Astrocyte (in vitro differentiated cells and primary cell): ENCODE data around the gene RBM20. TPM values are rescaled to one million over a fixed set of nuclear protein-coding genes. Genes with fewer than 3 reads are reported as not detected.

Experiments
- DNase-seq: peaks from one replicate; pipeline ENCODE4 v3.0.0-alpha.2; 2010; ENCODE audit warnings: low read depth
- FAIRE-seq: peaks from 2 replicates; lab custom pipeline; 2011; peaks lifted over from hg19 to GRCh38; lab: Jason Lieb, UNC
- H2AFZ ChIP-seq: 2 replicates; pipeline ENCODE4 v1.6.0; 2012; ENCODE audit warnings: low read depth, low read length, inconsistent platforms
- H3K27ac ChIP-seq: 2 replicates; pipeline ENCODE4 v1.5.1; 2011; ENCODE audit warnings: low read depth, low read length, inconsistent platforms
- H3K27me3 ChIP-seq: 2 replicates; pipeline ENCODE4 v1.6.0; 2011; ENCODE audit warnings: low read length, inconsistent platforms; ENCODE audit not compliant: insufficient read depth
- H3K36me3 ChIP-seq: 2 replicates; pipeline ENCODE4 v1.5.1; 2011; ENCODE audit warnings: low read length, inconsistent platforms; ENCODE audit not compliant: insufficient read depth
- H3K4me1 ChIP-seq: 2 replicates; pipeline ENCODE4 v1.5.1; 2011; ENCODE audit warnings: low read length, inconsistent platforms; ENCODE audit not compliant: insufficient read depth
- H3K4me2 ChIP-seq: 2 replicates; pipeline ENCODE4 v1.6.0; 2012; ENCODE audit warnings: low read length, inconsistent platforms
- H3K4me3 ChIP-seq: 2 replicates; pipeline ENCODE4 v1.5.1; 2011; ENCODE audit warnings: low read depth, mild to moderate bottlenecking, low read length, inconsistent platforms; ENCODE audit not compliant: insufficient read depth
- H3K79me2 ChIP-seq: 2 replicates; pipeline ENCODE4 v1.6.0; 2012; ENCODE audit warnings: mild to moderate bottlenecking, low read length, inconsistent platforms; ENCODE audit not compliant: insufficient read depth
- H3K9ac ChIP-seq: 2 replicates; pipeline ENCODE4 v1.6.0; 2012; ENCODE audit warnings: mild to moderate bottlenecking, low read length, inconsistent platforms
- H3K9me3 ChIP-seq: 2 replicates; pipeline ENCODE4 v1.5.1; 2012; ENCODE audit warnings: low read depth, mild to moderate bottlenecking, low read length, inconsistent platforms; ENCODE audit not compliant: insufficient read depth
- H4K20me1 ChIP-seq: 2 replicates; pipeline ENCODE4 v1.6.0; 2012; ENCODE audit warnings: low read length, inconsistent platforms; ENCODE audit not compliant: insufficient read depth
- H3K27ac Mint-ChIP-seq: one replicate; pipeline ENCODE4 v1.8.0; 2021; ENCODE audit warnings: mild to moderate bottlenecking, mixed read lengths; ENCODE audit not compliant: unreplicated experiment
- H3K27me3 Mint-ChIP-seq: one replicate; pipeline ENCODE4 v1.8.0; 2021; ENCODE audit warnings: low read depth, mixed read lengths; ENCODE audit not compliant: unreplicated experiment
- H3K36me3 Mint-ChIP-seq: one replicate; pipeline ENCODE4 v1.8.0; 2021; ENCODE audit warnings: low read depth, mixed read lengths; ENCODE audit not compliant: unreplicated experiment
- H3K4me1 Mint-ChIP-seq: one replicate; pipeline ENCODE4 v1.8.0; 2021; ENCODE audit warnings: low read depth, mixed read lengths; ENCODE audit not compliant: unreplicated experiment
- H3K4me3 Mint-ChIP-seq: one replicate; pipeline ENCODE4 v1.8.0; 2021; ENCODE audit warnings: mild to moderate bottlenecking, moderate library complexity, mixed read lengths; ENCODE audit not compliant: unreplicated experiment
- H3K9me3 Mint-ChIP-seq: one replicate; pipeline ENCODE4 v1.8.0; 2021; ENCODE audit warnings: mild to moderate bottlenecking, mixed read lengths; ENCODE audit not compliant: unreplicated experiment
- EZH2 ChIP-seq: IDR thresholded peaks from 2 replicates; pipeline ENCODE4 v1.6.1; 2012; ENCODE audit warnings: mild to moderate bottlenecking, low read length, inconsistent platforms; ENCODE audit not compliant: insufficient read depth
- total RNA-seq: library from RNA; stranded (reverse); gene quantifications from 2 replicates; pipeline ENCODE4 v1.2.1, GENCODE V29; 2021
- TF ChIP-seq, protein P1 (sequence below): IDR thresholded peaks from 2 replicates; pipeline ENCODE4 v1.5.1; 2011; ENCODE audit warnings: low read depth, mild to moderate bottlenecking, inconsistent platforms, low read length, moderate library complexity; ENCODE audit not compliant: insufficient read depth

The RBM20 gene
- total RNA-seq, 1 donor from 2014 or later: 1.5 TPM

DNA sequence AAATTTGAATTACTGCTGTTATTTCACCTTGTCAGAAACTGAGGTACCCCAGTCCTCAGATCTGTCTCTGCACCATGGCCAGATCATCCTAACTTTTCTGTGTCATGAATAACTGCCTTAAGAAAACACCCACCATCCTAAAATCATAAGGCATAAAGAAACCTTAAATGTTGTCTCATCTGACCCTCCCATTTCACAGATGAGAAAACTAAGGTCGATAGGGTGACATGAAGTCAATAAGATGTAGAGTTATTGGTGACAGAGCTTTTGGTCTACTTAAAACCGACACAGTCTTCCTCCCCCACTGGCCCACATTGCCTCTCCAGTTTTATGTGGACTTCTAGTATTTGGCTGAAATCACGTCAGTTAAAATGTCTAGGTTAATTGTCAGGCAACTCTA lies 126.1 kb downstream of the RBM20 start:
- no peak overlapping the region for H3K4me2 ChIP-seq
- H3K4me1 ChIP-seq: peaks cover 10% of the 10 kb centered on the region
- no peaks in the 10 kb centered on the region for H3K27me3 ChIP-seq
- H3K27me3 Mint-ChIP-seq: no peaks in the 10 kb centered on the region
- no peak overlapping the region for H3K9ac ChIP-seq
- H3K36me3 Mint-ChIP-seq: no peaks in the 10 kb centered on the region
- DNase-seq (no peak), FAIRE-seq (no peak)
- peaks cover 2% of the 10 kb centered on the region for H3K9me3 Mint-ChIP-seq
- no peak overlapping the region for H2AFZ ChIP-seq
- H3K4me3 ChIP-seq: no peak overlapping the region
- no peak overlapping the region for H3K27ac Mint-ChIP-seq
- no peaks in the 10 kb centered on the region for H3K9me3 ChIP-seq
- H3K36me3 ChIP-seq: no peaks in the 10 kb centered on the region
- H3K4me3 Mint-ChIP-seq: no peak overlapping the region
- H3K27ac ChIP-seq: no peak overlapping the region
- no peaks in the 10 kb centered on the region for H3K79me2 ChIP-seq
- H3K4me1 Mint-ChIP-seq: peaks cover 19% of the 10 kb centered on the region
- TF ChIP-seq, protein P1, sequence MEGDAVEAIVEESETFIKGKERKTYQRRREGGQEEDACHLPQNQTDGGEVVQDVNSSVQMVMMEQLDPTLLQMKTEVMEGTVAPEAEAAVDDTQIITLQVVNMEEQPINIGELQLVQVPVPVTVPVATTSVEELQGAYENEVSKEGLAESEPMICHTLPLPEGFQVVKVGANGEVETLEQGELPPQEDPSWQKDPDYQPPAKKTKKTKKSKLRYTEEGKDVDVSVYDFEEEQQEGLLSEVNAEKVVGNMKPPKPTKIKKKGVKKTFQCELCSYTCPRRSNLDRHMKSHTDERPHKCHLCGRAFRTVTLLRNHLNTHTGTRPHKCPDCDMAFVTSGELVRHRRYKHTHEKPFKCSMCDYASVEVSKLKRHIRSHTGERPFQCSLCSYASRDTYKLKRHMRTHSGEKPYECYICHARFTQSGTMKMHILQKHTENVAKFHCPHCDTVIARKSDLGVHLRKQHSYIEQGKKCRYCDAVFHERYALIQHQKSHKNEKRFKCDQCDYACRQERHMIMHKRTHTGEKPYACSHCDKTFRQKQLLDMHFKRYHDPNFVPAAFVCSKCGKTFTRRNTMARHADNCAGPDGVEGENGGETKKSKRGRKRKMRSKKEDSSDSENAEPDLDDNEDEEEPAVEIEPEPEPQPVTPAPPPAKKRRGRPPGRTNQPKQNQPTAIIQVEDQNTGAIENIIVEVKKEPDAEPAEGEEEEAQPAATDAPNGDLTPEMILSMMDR: no peak
- no peak for TF ChIP-seq EZH2
- no peaks in the 10 kb centered on the region for H4K20me1 ChIP-seq

DNA sequence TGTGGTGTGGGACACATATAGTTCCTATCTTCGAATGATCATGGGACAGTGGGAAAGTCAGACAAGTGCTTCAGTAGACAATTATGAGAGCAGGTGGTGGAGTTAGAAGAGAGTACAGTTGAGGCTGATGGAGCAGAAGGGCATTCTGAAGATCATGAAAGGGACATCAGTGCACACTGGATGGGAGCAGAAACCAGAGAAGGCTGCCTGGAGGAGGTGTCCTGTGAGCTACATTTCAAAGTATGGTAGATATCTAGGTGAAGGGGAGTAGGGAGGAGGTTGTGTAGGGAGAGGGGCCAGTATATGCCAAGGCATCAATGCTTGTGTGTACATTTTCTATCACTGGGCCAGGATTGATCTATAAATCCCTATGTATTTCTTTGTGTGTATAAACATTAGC lies 127.3 kb downstream of the RBM20 start:
- TF ChIP-seq, protein P1: no peak
- no peak for TF ChIP-seq EZH2
- peaks cover 2% of the 10 kb centered on the region for H3K9me3 Mint-ChIP-seq
- no peaks in the 10 kb centered on the region for H3K9me3 ChIP-seq
- H3K9ac ChIP-seq: no peak overlapping the region
- no peaks in the 10 kb centered on the region for H3K27me3 Mint-ChIP-seq
- no peaks in the 10 kb centered on the region for H3K36me3 ChIP-seq
- peaks cover 10% of the 10 kb centered on the region for H3K4me1 ChIP-seq
- no peak overlapping the region for H3K4me3 Mint-ChIP-seq
- H3K79me2 ChIP-seq: no peaks in the 10 kb centered on the region
- DNase-seq: no peak
- H3K27me3 ChIP-seq: no peaks in the 10 kb centered on the region
- no peaks in the 10 kb centered on the region for H4K20me1 ChIP-seq
- no peak for FAIRE-seq
- no peak overlapping the region for H3K27ac Mint-ChIP-seq
- no peaks in the 10 kb centered on the region for H3K36me3 Mint-ChIP-seq
- H3K4me2 ChIP-seq: no peak overlapping the region
- H3K4me1 Mint-ChIP-seq: peaks cover 14% of the 10 kb centered on the region
- H2AFZ ChIP-seq: no peak overlapping the region
- no peak overlapping the region for H3K27ac ChIP-seq
- no peak overlapping the region for H3K4me3 ChIP-seq

DNA sequence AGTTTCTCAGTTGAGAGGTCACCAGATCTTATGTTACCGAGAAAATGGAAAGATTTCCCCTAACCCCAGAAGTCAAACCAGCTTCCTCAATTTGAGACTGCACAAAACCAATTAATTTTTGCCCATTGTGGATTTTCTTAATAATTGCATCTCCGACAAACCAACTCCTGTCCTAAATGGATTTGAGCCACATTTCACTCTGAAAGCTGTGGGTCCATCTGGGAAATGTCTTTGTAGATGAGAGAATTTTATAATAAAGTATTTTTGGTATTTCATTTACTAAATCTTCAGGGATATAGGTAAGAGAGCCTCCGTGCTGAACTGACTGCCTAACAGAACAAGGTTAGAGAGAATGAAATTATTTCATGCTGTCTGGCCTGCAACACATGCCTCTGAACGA lies 127.9 kb downstream of the RBM20 start:
- no peak for DNase-seq
- H3K27me3 ChIP-seq: no peaks in the 10 kb centered on the region
- no peak overlapping the region for H3K4me2 ChIP-seq
- Mint-ChIP-seq H3K9me3 (peaks cover 2% of the 10 kb centered on the region), H3K4me1 (peaks cover 14% of the 10 kb centered on the region), H3K27me3 (no peaks in the 10 kb centered on the region), H3K4me3 (no peak overlapping the region), H3K36me3 (no peaks in the 10 kb centered on the region), H3K27ac (no peak overlapping the region)
- no peak overlapping the region for H3K4me3 ChIP-seq
- H3K36me3 ChIP-seq: no peaks in the 10 kb centered on the region
- no peaks in the 10 kb centered on the region for H4K20me1 ChIP-seq
- H3K79me2 ChIP-seq: no peaks in the 10 kb centered on the region
- no peak for TF ChIP-seq EZH2
- TF ChIP-seq, protein P1: no peak
- H3K27ac ChIP-seq: no peak overlapping the region
- no peaks in the 10 kb centered on the region for H3K9me3 ChIP-seq
- no peak for FAIRE-seq
- no peak overlapping the region for H2AFZ ChIP-seq
- H3K4me1 ChIP-seq: peaks cover 10% of the 10 kb centered on the region
- no peak overlapping the region for H3K9ac ChIP-seq
